B cell (primary cell): ENCODE data around the gene GATA5. TPM values are rescaled to one million over a fixed set of nuclear protein-coding genes. Genes with fewer than 3 reads are reported as not detected.

Experiments used
- ATAC-seq: fragments of 200-7000 bp; cut with Tn5 transposase; one replicate; pipeline ENCODE4 v1.10.0; 2021; ENCODE audit warnings: low read depth, mild to moderate bottlenecking, moderate number of reproducible peaks, moderate library complexity
- CTCF ChIA-PET: fragments of 350-600 bp; sonication (Branson Sonifier 250); formaldehyde crosslinking; loops from one replicate; lab custom pipeline; 2021; ENCODE audit warnings: antibody characterized with exemption, inconsistent platforms; lab: Charles Lee
- POLR2A ChIA-PET: fragments of 350-600 bp; sonication (Branson Sonifier 250); formaldehyde crosslinking; loops from one replicate; lab custom pipeline; 2021; ENCODE audit warnings: antibody characterized with exemption; lab: Charles Lee
- DNase-seq: peaks from one replicate; pipeline ENCODE4 v3.0.0; 2013
- H2AFZ ChIP-seq: 2 replicates; pipeline ENCODE4 v1.6.1; 2012; ENCODE audit warnings: mild to moderate bottlenecking, low read depth, low read length; ENCODE audit not compliant: insufficient read depth, poor library complexity, severe bottlenecking
- H3K27ac ChIP-seq, 2 donors: 1 replicate in 1 of 2; 2 replicates in 1 of 2; pipeline ENCODE4 v1.5.1; 2012 to 2013; ENCODE audit warnings: low read length in 2 of 2, mild to moderate bottlenecking in 2 of 2, moderate library complexity in 1 of 2
- H3K27me3 ChIP-seq, 4 experiments: fragments of 200-600 bp in 1 of 4; sonication (generic) in 1 of 4; replicated peaks in 1 of 4; 1 replicate in 2 of 4; 2 replicates in 2 of 4; pipeline versions ENCODE4 v1.6.1 to v1.7.0; 2013 to 2016; ENCODE audit warnings: low read length in 3 of 4, mild to moderate bottlenecking in 2 of 4, mixed read lengths in 1 of 4, moderate library complexity in 1 of 4; ENCODE audit not compliant: insufficient read depth in 4 of 4, control insufficient read depth in 3 of 4; ENCODE audit errors: control extremely low read depth in 1 of 4
- H3K36me3 ChIP-seq, 2 experiments: replicated peaks in 1 of 2; 1 replicate in 1 of 2; 2 replicates in 1 of 2; pipeline versions ENCODE4 v1.6.1 to v1.7.1; 2013; ENCODE audit warnings: low read length in 1 of 2; ENCODE audit not compliant: insufficient read depth in 2 of 2, control insufficient read depth in 1 of 2; ENCODE audit errors: control extremely low read depth in 1 of 2, extremely low read depth in 1 of 2
- H3K4me1 ChIP-seq, 2 donors: fragments of 200-600 bp in 1 of 2; sonication (generic) in 1 of 2; 1 replicate in 1 of 2; 2 replicates in 1 of 2; pipeline versions ENCODE4 v1.5.1 to v1.6.1; 2013 to 2017; ENCODE audit warnings: low read length in 2 of 2; ENCODE audit not compliant: control insufficient read depth in 2 of 2, insufficient read depth in 2 of 2
- H3K4me2 ChIP-seq: replicated peaks from 2 replicates; pipeline ENCODE3; 2012; ENCODE audit warnings: mild to moderate bottlenecking, low read depth, low read length; ENCODE audit not compliant: poor library complexity, severe bottlenecking
- H3K4me3 ChIP-seq, 5 experiments: fragments of 200-600 bp in 1 of 5; sonication (generic) in 1 of 5; 1 replicate in 3 of 5; 2 replicates in 2 of 5; pipeline versions ENCODE4 v1.5.1 to v1.7.0; 2011 to 2016; ENCODE audit warnings: low read length in 4 of 5, mild to moderate bottlenecking in 4 of 5, low read depth in 2 of 5, control low read depth in 1 of 5, moderate library complexity in 1 of 5; ENCODE audit not compliant: insufficient read depth in 1 of 5; ENCODE audit errors: control extremely low read depth in 1 of 5, extremely low read depth in 1 of 5
- H3K79me2 ChIP-seq: fragments of 200-600 bp; sonication (generic); one replicate; pipeline ENCODE4 v1.6.0; 2016; ENCODE audit warnings: low read length; ENCODE audit not compliant: control insufficient read depth, insufficient read depth
- H3K9ac ChIP-seq: fragments of 200-600 bp; sonication (generic); 2 replicates; pipeline ENCODE4 v1.6.1; 2017; ENCODE audit warnings: mild to moderate bottlenecking, low read length, moderate library complexity
- H3K9me3 ChIP-seq, 3 donors: one replicate each; pipeline versions ENCODE4 v1.6.1 to v1.7.1; 2013; ENCODE audit warnings: low read length in 2 of 3; ENCODE audit not compliant: control insufficient read depth in 2 of 3, insufficient read depth in 1 of 3; ENCODE audit errors: control extremely low read depth in 1 of 3
- H4K20me1 ChIP-seq: 2 replicates; pipeline ENCODE4 v1.6.0; 2012; ENCODE audit warnings: mild to moderate bottlenecking, low read length; ENCODE audit not compliant: insufficient read depth, control insufficient read depth, poor library complexity, severe bottlenecking
- H3K27ac Mint-ChIP-seq: one replicate; pipeline ENCODE4 v1.8.0; 2021; ENCODE audit warnings: mixed read lengths
- H3K27me3 Mint-ChIP-seq: one replicate; pipeline ENCODE4 v1.8.0; 2021; ENCODE audit warnings: mixed read lengths
- H3K4me1 Mint-ChIP-seq: one replicate; pipeline ENCODE4 v1.8.0; 2021; ENCODE audit warnings: mixed read lengths
- H3K4me3 Mint-ChIP-seq: one replicate; pipeline ENCODE4 v1.8.0; 2021; ENCODE audit warnings: mixed read lengths
- H3K9me3 Mint-ChIP-seq: one replicate; pipeline ENCODE4 v1.8.0; 2022; ENCODE audit warnings: mixed read lengths; ENCODE audit not compliant: insufficient read depth
- CTCF ChIP-seq: fragments of 200-600 bp; IDR thresholded peaks from one replicate; pipeline ENCODE4 v1.8.0; 2022; ENCODE audit warnings: antibody characterized with exemption, mild to moderate bottlenecking
- EZH2 ChIP-seq: IDR thresholded peaks from 2 replicates; pipeline ENCODE4 v1.6.1; 2012; ENCODE audit warnings: borderline replicate concordance, low read depth, mild to moderate bottlenecking, moderate library complexity, low read length; ENCODE audit not compliant: insufficient read depth, poor library complexity, severe bottlenecking
- WGBS: methylation state at CpG from one replicate; pipeline ENCODE4 v1.1.5; 2013; ENCODE audit warnings: missing lambda C conversion rate; ENCODE audit not compliant: insufficient coverage; 5-methylcytosine and 5-hydroxymethylcytosine counted together
- intact Hi-C: fragments of 100-400 bp; cut with micrococcal nuclease; formaldehyde crosslinking; loops from one replicate; pipeline ENCODE4 v1.10.0; 2022
- polyA plus RNA-seq: library from polyadenylated mRNA; depleted of rRNA; stranded (reverse); fragments of >200 nt; gene quantifications from 2 replicates; pipeline ENCODE4 v1.2.3, GENCODE V29; 2012
- total RNA-seq, 2 donors: library from RNA; stranded (reverse); fragments of 120-200 nt in 1 of 2; gene quantifications; 1 replicate in 1 of 2; 2 replicates in 1 of 2; pipeline versions ENCODE4 v1.2.3 to v1.2.4, GENCODE V29; 2013 to 2022

The GATA5 gene
- total and polyA plus RNA-seq, 2 donors (not counting 1 experiment from before 2014, with no cell fraction given), result not detected

- Mint-ChIP-seq H3K27me3 (no peaks in the 10 kb centered on the region), H3K4me3 (no peak overlapping the region), H3K4me1 (peaks cover 22% of the 10 kb centered on the region), H3K27ac (no peak overlapping the region), H3K9me3 (peaks cover 4% of the 10 kb centered on the region)
- no peak for ATAC-seq
- H4K20me1 ChIP-seq, result no peaks in the 10 kb centered on the region
- no peak overlapping the region for H3K27ac ChIP-seq
- H3K9me3 ChIP-seq, result peaks cover 0 to 1% (median 0%) of the 10 kb centered on the region in 3 donors
- no peak overlapping the region for H2AFZ ChIP-seq
- H3K4me3 ChIP-seq, result no peak overlapping the region
- POLR2A ChIA-PET, result no interaction called here
- no peaks in the 10 kb centered on the region for H3K79me2 ChIP-seq
- no peak for DNase-seq
- H3K36me3 ChIP-seq, result no peaks in the 10 kb centered on the region
- intact Hi-C loops, result no loop called here
- CTCF ChIA-PET, result interaction anchor here (1.7 kb wide), 1 partner anchor 112 kb away, joined by 6 read pairs; no protein-coding TSS in a partner anchor
- WGBS, result 82% methylated on average over 24 of the region's 24 CpGs
- peaks cover 10 to 15% of the 10 kb centered on the region in 2 donors for H3K4me1 ChIP-seq
- no peaks in the 10 kb centered on the region for H3K27me3 ChIP-seq
- H3K9ac ChIP-seq, result no peak overlapping the region
- H3K4me2 ChIP-seq, result no peak overlapping the region
- TF ChIP-seq CTCF (no peak), EZH2 (no peak)
These were observed 29.7 kb upstream of the GATA5 start for GRCh38 chr20:62505337-62506045.

DNA sequence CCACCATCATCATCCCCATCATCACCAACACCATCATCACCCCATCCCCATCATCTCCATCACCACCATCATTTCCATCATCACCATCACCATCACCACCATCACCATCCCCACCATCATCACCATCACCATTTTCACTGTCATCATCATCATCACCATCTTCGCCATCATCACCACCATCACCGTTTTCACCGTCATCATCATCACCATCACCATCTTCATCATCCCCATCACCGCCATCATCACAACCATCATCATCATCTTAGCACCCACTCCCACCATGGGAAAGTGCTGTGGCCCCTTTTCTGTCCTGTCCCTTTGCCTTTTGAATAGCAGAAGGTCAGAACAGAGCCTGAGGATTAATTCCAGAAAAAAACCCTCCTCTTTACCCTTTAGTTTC lies 28.5 kb upstream of the GATA5 start:
- DNase-seq (no peak), ATAC-seq (no peak)
- Histone ChIP-seq H3K9me3 (peaks cover 0 to 4% (median 0%) of the 10 kb centered on the region in 3 donors), H3K4me3 (no peak overlapping the region), H3K36me3 (no peaks in the 10 kb centered on the region), H3K4me2 (no peak overlapping the region), H2AFZ (no peak overlapping the region), H3K79me2 (no peaks in the 10 kb centered on the region), H3K4me1 (peaks cover 13 to 24% of the 10 kb centered on the region in 2 donors), H4K20me1 (no peaks in the 10 kb centered on the region), H3K27ac (no peak overlapping the region), H3K27me3 (no peaks in the 10 kb centered on the region), H3K9ac (no peak overlapping the region)
- H3K27ac Mint-ChIP-seq, result no peak overlapping the region
- H3K27me3 Mint-ChIP-seq, result no peaks in the 10 kb centered on the region
- WGBS, result 100% methylated on average over 4 of the region's 4 CpGs
- ChIA-PET CTCF (interaction anchor here (3.2 kb wide), 1 partner anchor 113 kb away, joined by 29 read pairs; no protein-coding TSS in a partner anchor), POLR2A (no interaction called here)
- peaks cover 4% of the 10 kb centered on the region for H3K9me3 Mint-ChIP-seq
- peaks cover 31% of the 10 kb centered on the region for H3K4me1 Mint-ChIP-seq
- no peak for TF ChIP-seq EZH2
- no peak for TF ChIP-seq CTCF
- H3K4me3 Mint-ChIP-seq, result no peak overlapping the region
- intact Hi-C loops, result loop anchor here (5.0 kb wide), 2 partner anchors 98 to 202 kb away; partner anchors contain the start of gene ADRM1
